ENCODE results near the gene POLR2H. TPM values are rescaled to one million over a fixed set of nuclear protein-coding genes. Genes with fewer than 3 reads are reported as not detected.

Gene POLR2H
- total RNA-seq, 4 donors from 2014 or later = 58.1 to 113 (median 85.6) TPM

DNA sequence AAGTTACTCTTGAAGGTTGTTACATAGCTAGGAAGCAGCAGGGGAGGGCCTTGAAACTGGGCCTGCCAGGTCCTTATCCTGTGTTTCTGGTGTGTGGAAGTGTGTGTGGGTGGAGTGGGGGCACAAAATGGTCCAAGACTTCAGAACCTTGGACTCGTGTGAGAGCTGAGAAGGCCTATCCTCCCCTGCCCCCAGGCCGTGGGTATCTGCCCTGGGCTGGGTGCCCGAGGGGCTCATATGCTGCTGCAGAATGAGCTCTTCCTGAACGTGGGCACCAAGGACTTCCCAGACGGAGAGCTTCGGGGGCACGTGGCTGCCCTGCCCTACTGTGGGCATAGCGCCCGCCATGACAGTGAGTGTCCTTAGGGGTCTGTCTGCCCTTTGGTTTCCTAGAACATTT lies 22.8 kb downstream of the POLR2H start:
- 87 to 88% methylated on average over 6 to 7 of the region's 9 CpGs for WGBS, 2 donors
- Histone ChIP-seq H3K27ac (no peak overlapping the region), H3K4me3 (replicated peaks in 1 of 3) (no peak overlapping the region), H3K4me1 (peaks cover 7 to 16% of the 10 kb centered on the region in 2 donors), H3K27me3 (peaks cover 6% of the 10 kb centered on the region), H3K9me3 (no peaks in the 10 kb centered on the region), H3K36me3 (no peaks in the 10 kb centered on the region)
- no peak for DNase-seq
- intact Hi-C loops (cut with DNase I) = no loop called here
- TF ChIP-seq POLR2A (IDR thresholded peaks at IDR 0.05) = no peak
- TF ChIP-seq CTCF (IDR thresholded peaks at IDR 0.05) = no peak

- no peaks in the 10 kb centered on the region for H3K9me3 ChIP-seq
- intact Hi-C loops (cut with DNase I) = no loop called here
- peaks cover 6% of the 10 kb centered on the region for H3K27me3 ChIP-seq
- no peak for DNase-seq
- TF ChIP-seq CTCF (IDR thresholded peaks at IDR 0.05) = no peak
- no peak for TF ChIP-seq POLR2A (IDR thresholded peaks at IDR 0.05)
- no peaks in the 10 kb centered on the region for H3K36me3 ChIP-seq
- 95 to 97% methylated on average over 8 of the region's 8 CpGs for WGBS, 2 donors
- H3K27ac ChIP-seq = no peak overlapping the region
- no peak overlapping the region for H3K4me3 ChIP-seq (replicated peaks in 1 of 3)
- H3K4me1 ChIP-seq = peaks cover 7 to 13% of the 10 kb centered on the region in 2 donors
These were observed 23.4 kb downstream of the POLR2H start for GRCh38 chr3:184384856-184385422.

GRCh38 chr3:184386047-184386806 lies 24.7 kb downstream of the POLR2H start:
- no peak for TF ChIP-seq POLR2A (IDR thresholded peaks at IDR 0.05)
- TF ChIP-seq CTCF (IDR thresholded peaks at IDR 0.05) = no peak
- intact Hi-C loops (cut with DNase I) = no loop called here
- WGBS, 2 donors = 77 to 80% methylated on average over 6 to 12 of the region's 37 CpGs

DNA sequence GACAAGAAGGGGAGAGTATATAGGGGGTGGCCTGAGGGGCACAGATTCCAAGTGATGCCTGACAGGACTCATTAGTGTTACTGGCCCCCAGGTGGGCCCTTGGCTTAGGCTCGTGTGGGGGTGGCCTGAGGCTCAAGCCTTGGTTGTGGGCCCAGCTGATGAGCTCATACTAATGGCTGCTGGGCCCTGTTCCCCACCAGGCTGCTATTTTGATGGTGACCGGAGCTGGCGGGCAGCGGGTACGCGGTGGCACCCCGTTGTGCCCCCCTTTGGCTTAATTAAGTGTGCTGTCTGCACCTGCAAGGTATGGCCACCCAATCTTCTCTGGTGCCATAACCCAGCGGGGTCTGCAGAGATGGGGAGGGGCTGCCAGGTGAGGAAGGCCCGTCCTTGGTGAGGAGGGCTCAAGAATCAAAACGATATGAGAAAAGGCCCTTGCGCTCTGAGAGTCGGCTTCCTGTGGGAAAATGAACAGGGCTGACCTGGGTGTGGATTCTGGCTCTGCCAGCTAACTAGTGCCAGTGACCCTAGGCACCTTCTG lies 25.7 kb downstream of the POLR2H start:
- H3K36me3 ChIP-seq = no peaks in the 10 kb centered on the region
- no peaks in the 10 kb centered on the region for H3K27me3 ChIP-seq
- intact Hi-C loops (cut with DNase I) = no loop called here
- TF ChIP-seq CTCF (IDR thresholded peaks at IDR 0.05) = no peak
- no peak for TF ChIP-seq POLR2A (IDR thresholded peaks at IDR 0.05)
- H3K4me3 ChIP-seq (replicated peaks in 1 of 3) = no peak overlapping the region
- WGBS, 2 donors = 94 to 96% methylated on average over 6 to 11 of the region's 12 CpGs
- DNase-seq = no peak
- H3K9me3 ChIP-seq = no peaks in the 10 kb centered on the region
- no peak overlapping the region for H3K27ac ChIP-seq
- no peaks in the 10 kb centered on the region for H3K4me1 ChIP-seq

More at GRCh38 chr3:184386047-184386806, 24.7 kb downstream of the POLR2H start:
- no peaks in the 10 kb centered on the region for H3K36me3 ChIP-seq
- no peaks in the 10 kb centered on the region for H3K27me3 ChIP-seq
- H3K4me1 ChIP-seq = peaks cover 3 to 5% of the 10 kb centered on the region in 2 donors
- no peak overlapping the region for H3K27ac ChIP-seq
- no peak overlapping the region for H3K4me3 ChIP-seq (replicated peaks in 1 of 3)
- H3K9me3 ChIP-seq = no peaks in the 10 kb centered on the region
- no peak for DNase-seq

Measured in thyroid gland (tissue), 4 donors.